GM20431 (cell line): ENCODE results near the gene PASD1.
"Not testable (repeated sequence)": the region's sequence is repeated elsewhere in the genome, so short reads cannot be mapped to it uniquely, and the experiment has no call there.

ENCODE experiments used
- in situ Hi-C: fragments of 300-500 bp; cut with MseI, MboI; formaldehyde crosslinking; loops from one replicate; pipeline ENCODE4 v1.15.0; 2020; ENCODE audit warnings: low sequenced_read_pairs; ENCODE audit not compliant: unreplicated experiment

Gene PASD1, protein sequence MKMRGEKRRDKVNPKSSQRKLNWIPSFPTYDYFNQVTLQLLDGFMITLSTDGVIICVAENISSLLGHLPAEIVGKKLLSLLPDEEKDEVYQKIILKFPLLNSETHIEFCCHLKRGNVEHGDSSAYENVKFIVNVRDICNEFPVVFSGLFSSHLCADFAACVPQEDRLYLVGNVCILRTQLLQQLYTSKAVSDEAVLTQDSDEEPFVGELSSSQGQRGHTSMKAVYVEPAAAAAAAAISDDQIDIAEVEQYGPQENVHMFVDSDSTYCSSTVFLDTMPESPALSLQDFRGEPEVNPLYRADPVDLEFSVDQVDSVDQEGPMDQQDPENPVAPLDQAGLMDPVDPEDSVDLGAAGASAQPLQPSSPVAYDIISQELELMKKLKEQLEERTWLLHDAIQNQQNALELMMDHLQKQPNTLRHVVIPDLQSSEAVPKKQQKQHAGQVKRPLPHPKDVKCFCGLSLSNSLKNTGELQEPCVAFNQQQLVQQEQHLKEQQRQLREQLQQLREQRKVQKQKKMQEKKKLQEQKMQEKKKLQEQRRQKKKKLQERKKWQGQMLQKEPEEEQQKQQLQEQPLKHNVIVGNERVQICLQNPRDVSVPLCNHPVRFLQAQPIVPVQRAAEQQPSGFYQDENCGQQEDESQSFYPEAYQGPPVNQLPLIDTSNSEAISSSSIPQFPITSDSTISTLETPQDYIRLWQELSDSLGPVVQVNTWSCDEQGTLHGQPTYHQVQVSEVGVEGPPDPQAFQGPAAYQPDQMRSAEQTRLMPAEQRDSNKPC

DNA sequence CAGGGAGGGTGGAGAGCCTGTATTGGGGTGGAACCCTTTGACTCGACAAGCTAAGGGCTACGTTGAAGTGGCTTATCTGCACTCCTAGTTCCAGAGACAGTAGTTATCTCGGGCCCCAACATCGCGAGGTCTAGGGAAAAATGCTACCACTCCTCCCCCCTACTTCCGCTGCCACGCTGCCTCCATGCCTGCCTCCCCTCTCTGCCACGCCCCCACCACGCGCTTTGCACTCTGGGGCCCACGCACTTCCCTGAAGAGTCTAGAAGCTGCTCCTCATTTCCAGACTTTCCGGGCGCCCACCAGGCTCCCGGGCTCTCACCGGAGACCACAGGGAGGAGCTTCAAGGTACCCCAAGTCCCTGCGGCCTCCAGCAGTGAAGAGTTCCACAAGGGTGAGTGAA lies at the start of gene PASD1:
TSS of gene PASD1 (plus strand) at position 227 of the 400 bp plus-strand sequence. CDS start 37,879 bp downstream, outside the sequence.
- in situ Hi-C loops = no loop called here

DNA sequence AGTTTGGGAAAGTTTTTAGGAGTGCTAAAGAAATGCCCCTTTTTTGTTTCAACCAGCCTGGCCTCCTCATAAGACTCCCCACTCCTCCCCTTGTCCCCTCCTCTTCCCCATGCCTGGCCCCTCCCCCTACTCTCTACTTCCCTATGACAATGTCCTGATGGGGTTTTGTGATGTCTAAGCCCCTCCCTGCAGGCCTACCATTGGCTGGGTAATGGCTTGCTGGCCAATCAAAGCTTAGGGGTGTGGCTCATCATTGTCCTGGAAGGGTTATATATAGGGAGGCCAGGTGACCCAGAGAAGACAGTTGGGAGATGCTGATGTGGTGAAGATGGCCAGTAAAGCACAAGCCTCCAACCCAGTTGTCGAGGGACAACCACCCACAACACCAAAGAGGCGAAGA lies 48.2 kb upstream of the PASD1 start:
- in situ Hi-C loops = loop anchor here (25.0 kb wide), 1 partner anchor 172 kb away; the partner anchor contains the start of gene PRRG3

DNA sequence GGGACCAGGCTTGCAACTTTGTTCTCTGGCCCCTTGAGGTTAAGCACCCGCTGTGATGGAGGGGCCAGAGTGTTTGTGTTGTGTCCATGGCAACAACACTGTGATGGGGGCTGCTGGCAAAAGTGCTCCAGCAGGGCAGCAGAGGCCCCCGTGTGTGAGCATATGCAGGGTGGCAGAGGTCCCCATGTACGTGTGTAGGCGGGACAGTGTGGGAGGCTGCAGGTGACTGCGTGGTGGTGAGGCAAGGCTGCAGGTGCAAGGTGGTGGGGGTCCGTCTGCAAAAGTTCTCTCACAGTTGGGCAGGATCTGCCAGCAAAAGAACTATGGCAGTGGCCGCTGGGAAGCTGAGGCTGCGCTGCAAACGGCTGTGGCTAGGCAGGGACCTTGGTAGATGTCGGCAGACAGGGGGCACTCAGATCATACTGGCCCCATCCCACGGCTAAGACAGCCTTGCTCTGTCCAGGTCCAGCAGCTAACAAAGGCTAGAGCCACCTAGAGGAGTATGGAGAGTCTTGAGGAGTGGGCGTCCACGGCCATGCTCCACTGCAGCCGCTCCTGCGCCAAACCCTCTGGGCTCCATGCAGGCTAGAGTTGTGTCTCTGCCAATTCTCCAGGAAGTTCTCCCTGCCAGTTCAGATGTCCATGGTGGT lies 46.8 kb upstream of the PASD1 start:
- in situ Hi-C loops = loop anchor here (25.0 kb wide), 1 partner anchor 171 kb away; the partner anchor contains the start of gene PRRG3

DNA sequence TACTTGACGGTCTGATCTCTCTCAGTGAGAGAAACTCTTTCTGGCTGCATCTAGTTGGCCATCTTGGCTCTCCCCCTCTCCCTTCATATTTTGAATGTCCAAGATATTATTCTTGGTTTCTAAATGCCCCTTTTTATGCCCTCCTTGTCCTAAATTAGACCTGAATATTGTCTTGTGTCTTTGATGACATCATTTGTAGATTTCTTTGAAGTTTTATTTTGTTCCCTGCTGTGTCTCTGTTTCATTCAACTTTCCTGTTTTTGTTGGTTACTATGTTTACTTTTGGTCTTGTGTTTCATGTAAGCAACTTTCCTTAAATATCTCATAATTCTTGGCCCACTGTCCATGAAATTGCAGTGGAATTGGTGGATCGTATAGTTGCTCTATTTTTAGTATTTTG lies 46.1 kb upstream of the PASD1 start:
- in situ Hi-C loops = loop anchor here (25.0 kb wide), 1 partner anchor 170 kb away; the partner anchor contains the start of gene PRRG3

DNA sequence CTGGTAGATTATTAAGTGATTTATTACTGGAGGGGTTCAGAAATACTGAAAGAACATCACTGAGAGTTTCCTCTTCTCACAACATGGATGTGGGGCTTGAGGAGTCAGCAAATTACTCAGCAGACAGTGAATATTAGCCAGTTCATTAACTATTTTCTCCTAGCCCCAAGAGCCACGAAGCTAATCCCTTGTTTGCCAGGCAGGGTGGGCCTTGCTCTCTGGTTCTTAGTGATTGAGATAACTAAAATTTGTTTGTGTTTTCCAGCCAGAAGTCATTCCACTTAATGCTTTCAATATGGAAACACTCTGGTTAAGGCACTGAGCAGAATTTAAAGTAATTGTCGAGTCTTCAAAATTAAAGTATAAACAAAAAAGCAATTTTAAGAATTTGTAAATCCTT lies 40.1 kb upstream of the PASD1 start:
- in situ Hi-C loops = loop anchor here (25.0 kb wide), 1 partner anchor 164 kb away; the partner anchor contains the start of gene PRRG3

DNA sequence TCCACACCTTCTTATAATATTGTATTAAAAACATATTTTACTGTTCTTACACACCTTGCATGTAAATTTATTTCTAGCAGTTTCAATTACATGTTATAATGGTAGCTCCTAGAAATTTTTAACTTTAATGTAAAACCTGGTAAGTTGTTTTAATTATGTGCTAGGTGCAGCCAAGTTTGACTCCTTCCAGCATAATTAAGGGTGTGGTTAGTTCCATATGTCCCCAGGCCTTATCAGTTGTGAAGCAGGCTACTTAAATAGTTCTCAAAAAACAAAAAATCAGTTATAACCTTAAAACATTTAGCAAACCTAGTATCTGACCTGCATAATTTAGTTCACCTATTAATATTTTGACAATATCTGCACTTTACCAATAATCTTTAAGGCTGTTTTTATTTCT lies 26.9 kb upstream of the PASD1 start:
- in situ Hi-C loops = no loop called here

DNA sequence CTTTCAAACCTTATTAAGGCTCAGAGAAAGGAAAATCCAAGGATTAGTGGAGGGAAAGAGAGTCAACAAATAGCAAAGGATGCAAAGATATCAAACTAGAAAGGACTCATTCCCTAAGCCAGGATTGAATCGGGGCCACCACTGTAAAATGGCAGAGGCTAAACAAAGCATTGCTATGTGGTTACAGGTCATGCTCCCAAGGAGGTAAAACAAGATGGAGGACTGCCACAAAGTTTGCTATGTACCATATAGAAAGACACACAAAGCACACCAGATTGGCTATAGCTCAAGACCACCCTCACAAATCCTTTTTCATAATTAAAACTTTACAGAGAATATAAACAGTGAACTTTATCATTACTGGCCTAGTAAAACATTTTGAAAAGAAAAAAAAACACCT lies 25.9 kb upstream of the PASD1 start:
- in situ Hi-C loops = no loop called here

DNA sequence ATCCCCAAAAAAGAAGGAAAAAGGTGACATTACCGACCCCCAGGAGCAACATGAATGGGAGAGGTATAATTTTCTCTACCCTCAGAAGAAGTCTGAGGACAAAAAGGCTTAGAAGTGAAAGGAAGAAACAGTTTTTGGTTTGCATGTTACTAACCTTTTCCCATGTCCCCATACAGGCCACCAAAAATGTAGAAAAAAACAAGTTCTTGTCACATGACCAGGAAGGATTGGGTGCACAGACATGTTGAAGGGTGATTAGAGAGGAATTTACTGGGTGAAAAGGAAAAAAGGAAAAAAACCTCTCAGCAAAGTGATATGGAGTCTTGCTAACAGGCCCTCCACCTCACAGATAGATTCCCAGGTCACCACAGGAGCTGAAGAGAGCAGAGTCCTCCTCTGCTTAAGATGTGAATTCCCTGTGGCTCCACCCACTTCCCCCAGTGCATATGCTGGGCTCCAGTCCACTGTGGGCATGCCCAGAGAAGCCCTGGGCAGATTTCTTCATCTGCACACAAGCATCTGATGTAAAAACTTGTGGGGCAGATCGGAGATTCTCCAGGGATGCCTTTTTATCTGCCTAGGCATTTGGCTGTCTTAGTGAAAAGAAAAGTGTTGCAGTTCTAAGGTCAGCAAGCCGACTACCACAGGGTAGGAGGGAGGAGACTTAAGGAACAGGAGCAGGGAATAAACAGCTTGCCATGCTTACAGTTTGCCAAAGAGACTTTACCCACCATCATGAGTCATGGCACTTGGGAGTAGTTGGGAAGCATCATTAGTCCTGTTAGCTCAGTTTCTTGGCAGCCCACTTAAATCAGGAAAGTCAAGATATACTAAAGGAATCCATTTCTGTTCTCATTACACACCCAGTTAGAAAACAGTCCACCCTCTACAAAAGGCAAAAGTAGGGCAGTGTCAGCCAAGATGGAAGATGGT lies 25.0 kb upstream of the PASD1 start:
- in situ Hi-C loops = no loop called here

DNA sequence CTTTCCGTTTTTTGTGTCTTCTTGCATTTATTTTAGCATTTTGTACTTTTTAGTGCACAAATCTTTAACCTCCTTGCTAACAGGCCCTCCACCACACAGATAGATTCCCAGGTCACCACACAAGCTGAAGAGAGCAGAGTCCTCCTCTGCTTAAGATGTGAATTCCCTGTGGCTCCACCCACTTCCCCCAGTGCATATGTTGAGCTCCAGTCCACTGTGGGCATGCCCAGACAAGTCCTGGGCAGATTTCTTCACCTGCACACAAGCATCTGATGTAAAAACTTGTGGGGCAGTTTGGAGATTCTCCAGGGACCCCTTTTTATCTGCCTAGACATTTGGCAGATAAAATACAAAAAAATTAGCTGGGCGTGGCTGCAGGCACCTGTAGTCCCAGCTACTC lies 19.8 kb upstream of the PASD1 start:
- in situ Hi-C loops = no loop called here

DNA sequence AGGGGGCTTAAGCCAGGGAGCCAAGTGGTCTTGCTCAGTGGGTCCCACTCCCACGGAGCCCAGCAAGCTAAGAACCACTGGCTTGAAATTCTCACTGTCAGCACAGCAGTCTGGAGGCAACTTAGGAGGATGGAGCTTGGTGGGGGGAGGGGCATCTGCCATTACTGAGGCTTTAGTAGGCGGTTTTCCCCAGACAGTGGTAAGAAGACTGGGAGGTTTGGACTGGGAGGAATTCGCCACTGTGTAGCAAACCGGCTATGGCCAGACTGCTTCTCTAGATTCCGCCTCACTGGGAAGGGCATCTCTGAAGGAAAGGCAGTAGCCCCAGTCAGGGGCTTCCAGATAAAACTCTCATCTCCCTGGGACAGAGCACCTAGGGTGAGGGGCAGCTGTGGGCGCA lies 17.2 kb upstream of the PASD1 start:
- in situ Hi-C loops = not testable (repeated sequence)

DNA sequence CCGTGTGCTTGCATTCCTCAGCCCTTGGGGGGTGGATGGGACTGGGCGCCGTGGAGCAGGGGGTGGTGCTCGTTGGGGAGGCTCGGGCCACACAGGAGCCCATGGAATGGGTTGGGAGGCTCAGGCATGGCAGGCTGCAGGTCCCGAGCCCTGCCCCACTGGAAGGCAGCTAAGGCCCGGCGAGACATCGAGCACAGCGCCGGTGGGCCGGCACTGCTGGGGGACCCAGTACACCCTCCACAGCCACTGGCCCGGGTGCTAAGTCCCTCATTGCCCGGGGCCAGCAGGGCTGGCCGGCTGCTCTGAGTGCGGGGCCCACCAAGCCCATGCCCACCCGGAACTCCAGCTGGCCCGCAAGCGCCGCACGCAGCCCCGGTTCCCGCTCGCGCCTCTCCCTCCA lies 12.3 kb upstream of the PASD1 start:
- in situ Hi-C loops = not testable (repeated sequence)

DNA sequence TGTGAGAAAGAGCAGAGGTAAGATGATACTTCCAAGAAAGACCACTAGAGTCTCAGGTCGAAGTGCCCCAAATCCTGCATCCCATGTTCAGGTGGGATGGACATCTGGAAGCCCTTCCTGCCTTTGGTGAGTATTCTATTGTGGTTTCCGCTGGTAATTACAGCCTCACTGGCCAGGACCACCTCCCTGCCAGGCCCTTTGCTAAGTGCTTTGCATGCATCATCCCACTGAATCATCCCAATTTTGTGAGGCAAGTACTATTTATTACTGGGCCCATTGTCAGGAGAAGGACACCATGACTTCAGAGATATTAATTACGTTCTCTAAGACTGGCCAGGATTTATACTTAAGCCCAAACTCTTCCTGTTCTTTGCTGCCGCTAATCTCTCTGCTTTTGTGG lies 10.7 kb upstream of the PASD1 start:
- in situ Hi-C loops = no loop called here

DNA sequence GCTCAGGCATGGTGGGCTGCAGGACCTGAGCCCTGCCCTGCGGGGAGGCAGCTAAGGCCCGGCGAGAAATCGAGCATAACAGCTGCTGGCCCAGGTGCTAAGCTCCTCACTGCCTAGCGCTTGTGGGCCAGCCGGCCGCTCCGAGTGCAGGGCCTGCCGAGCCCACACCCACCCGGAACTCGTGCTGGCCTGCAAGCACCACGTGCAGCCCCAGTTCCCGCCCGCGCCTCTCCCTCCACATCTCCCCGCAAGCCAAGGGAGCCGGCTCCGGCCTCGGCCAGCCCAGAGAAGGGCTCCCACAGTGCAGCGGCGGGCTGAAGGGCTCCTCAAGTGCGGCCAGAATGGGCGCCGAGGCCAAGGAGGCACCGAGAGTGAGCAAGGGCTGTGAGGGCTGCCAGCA lies 8.2 kb upstream of the PASD1 start:
- in situ Hi-C loops = not testable (repeated sequence)

DNA sequence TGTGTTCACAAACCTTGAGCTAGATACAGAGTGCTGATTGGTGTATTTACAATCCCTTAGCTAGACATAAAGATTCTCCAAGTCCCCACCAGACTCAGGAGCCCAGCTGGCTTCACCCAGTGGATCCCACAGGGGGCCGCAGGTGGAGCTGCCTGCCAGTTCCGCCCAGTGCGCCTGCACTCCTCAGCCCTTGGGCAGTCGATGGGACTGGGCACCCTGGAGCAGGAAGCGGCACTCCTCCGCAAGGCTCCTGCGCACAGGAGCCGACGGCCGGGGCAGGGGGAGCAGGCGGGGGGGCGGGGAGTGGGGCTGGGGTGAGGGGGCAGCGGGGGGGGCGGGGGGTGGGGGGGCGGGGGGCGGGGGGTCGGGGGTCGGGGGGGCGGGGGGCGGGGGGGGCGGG lies 990 bp upstream of the PASD1 start:
- in situ Hi-C loops = not testable (repeated sequence)

DNA sequence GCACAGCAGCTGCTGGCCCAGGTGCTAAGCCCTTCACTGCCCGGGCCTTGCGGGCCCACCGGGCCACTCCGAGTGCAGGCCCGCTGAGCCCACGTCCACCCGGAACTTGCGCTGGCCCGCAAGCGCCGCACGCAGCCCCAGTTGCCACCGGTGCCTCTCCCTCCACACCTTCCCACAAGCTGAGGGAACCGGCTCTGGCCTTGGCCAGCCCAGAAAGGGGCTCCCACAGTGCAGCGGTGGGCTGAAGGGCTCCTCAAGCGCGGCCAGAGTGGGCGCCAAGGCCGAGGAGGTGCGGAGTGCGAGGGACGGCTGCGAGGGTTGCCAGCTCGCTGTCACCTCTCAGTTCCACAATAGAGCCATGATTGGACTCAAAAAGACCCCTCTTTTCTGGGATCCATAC lies 472 bp upstream of the PASD1 start:
- in situ Hi-C loops = not testable (repeated sequence)

DNA sequence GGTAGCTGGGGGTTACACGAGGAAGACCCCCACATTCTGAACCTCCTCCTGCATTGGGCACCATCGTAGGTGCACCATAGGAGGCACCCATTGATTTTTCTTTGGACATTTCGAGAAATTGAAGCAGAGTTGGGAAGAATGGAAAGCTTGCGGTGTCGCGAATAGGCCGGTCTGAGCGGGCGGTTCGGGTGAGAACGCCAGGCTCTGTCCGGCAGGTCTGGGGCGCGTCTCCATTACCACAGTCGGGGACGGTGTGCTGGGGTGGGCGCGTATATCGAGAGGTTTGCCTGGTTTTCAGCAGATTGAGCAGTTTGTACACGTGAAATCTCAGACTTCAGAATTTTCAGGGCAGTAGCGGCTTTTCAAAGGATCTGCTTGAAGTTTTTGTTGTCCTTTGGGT lies 560 bp downstream of the PASD1 start:
- in situ Hi-C loops = no loop called here

DNA sequence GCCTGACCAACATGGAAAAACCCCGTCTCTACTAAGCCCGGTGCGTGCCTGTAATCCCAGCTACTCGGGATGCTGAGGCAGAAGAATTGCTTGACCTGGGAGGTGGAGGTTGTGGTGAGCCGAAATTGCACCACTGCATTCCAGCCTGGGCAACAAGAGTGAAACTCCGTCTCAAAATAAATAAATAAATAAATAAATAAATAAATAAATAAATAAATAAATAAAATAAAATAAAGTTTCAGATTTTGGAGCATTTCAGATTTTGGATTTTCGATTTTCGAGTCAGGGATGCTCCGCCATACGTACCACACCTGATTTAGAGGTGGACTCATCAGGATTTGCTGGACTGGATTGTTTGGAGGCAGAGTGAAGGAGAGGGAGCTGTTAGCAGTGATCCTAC lies 3.4 kb downstream of the PASD1 start:
- in situ Hi-C loops = not testable (repeated sequence)

DNA sequence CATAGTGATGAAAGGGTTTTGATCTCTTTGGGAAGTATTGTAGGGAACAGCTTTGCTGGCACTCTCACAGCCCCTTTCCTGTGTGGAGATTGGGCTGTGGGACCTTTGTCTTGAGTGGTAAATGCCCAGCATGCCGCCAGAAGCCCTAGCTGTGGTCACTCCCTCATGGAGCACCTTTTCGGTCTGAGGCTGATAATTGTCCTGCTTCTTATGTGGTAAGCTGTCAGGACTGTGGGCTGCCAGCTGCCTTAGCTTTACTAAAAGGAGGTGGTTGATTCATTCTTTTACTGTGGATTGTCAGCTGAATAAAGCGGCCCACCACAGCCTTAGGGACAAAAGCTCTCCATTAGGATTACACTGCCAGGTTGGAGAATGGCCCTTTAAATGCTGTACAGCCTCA lies 7.1 kb downstream of the PASD1 start:
- in situ Hi-C loops = no loop called here

DNA sequence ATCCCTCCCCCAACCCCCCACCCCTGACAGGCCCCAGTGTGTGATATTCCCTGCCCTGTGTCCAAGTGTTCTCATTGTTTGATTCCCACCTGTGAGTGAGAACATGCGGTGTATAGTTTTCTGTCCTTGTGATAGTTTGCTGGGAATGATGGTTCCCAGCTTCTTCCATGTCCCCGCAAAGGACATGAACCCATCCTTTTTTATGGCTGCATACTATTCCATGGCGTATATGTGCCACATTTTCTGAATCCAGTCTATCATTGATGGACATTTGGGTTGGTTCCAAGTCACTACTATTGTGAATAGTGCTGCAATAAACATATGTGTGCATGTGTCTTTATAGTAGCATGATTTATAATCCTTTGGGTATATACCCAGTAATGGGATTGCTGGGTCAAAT lies 29.9 kb downstream of the PASD1 start:
- in situ Hi-C loops = not testable (repeated sequence)

DNA sequence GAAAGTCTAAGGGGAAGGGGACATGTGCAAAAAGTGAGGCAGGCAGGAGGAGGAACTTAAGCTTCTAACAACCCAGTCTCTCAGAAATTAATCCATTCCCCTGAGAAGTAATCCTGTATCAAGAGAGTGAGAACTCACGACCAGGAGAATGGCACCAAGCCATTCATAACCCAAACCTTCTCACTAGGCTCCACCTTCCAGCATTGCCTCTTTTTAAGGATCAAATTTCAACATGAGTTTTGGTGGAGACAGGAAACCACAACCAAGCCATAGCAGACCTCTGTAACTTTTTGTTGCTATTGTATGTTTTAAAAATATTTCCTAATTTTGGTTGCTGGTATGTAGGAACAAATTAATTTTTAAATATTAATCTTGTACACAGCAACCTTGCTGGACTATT lies 32.8 kb downstream of the PASD1 start:
- in situ Hi-C loops = no loop called here
